Esophagus mucosa (tissue), 1 donor: ENCODE results near the gene PTPRR. TPM values are rescaled to one million over a fixed set of nuclear protein-coding genes. Genes with fewer than 3 reads are reported as not detected.
A peak's percentile ranks its signal among the peaks of the same experiment; 100 is the strongest.

Experiments
- ATAC-seq: fragments of 200-7000 bp; cut with Tn5 transposase; one replicate; pipeline ENCODE4 v1.9.1; 2020
- total RNA-seq: library from RNA; stranded (reverse); gene quantifications from one replicate; pipeline ENCODE4 v1.2.4, GENCODE V29; 2023
- donor health status: DM: yes; HTN: yes; CAD: no.

Gene PTPRR
- total RNA-seq, 1 donor from 2014 or later, result not detected

DNA sequence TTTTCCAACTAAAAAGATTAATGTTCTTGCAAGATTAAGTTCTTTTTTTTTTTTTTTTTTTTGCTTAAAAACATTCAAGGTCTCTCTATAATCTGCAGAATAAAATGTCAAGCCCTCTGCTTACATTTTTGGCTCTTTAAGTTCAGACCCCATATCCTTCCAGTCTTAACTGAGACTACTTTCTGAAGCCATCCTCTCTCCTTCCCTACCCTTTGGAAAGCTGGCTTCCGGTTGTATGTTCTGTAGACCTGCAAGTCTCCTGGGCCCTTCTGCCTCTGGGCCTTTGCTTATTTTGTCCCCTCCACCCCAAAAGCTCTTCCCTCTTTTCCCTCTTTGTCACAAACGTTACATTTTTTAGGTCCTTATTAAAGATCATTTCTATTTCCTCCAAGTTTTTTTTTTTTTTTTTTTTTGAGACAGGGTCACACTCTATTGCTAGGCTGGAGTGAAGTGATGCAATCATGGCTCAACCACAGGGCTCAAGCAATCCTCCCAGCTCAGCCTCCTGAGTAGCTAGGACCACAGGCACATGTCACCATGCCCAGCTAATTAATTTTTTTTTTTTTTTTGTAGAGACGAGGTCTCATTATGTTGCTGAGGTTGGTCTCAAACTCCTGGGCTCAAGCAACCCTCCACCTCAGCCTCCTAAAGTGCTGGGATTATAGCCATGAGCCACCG, 329.9 kb downstream of the PTPRR start:
- ATAC-seq, result no peak

DNA sequence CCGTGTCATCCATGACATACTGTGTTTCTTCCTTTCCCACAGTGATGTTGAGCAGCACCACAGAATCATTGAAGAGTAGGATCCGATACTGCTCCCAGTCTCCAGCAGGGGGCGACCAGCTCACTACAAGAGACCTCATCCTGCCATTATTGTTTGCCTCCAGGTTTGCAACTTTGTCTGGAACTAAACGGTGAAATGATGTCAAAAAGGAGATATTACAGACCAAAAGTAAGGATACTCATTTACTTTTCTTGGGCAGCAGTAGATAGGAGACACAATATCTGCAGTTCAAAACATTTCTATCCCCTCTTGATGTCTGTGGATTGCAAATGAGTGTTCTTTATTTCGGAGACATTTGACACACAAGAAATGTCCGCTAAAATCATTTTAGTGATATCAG, 330.5 kb downstream of the PTPRR start:
- peak; percentile 77 for ATAC-seq

Other genes with a start within 250 kb of the PTPRR start
- 0.60 TPM for gene TSPAN8, start 237.3 kb upstream of the PTPRR start, total RNA-seq